ENCODE data around the gene ZP1. TPM values are rescaled to one million over a fixed set of nuclear protein-coding genes. Genes with fewer than 3 reads are reported as not detected.

Gene ZP1
- total and polyA plus RNA-seq, 4 donors = not detected

DNA sequence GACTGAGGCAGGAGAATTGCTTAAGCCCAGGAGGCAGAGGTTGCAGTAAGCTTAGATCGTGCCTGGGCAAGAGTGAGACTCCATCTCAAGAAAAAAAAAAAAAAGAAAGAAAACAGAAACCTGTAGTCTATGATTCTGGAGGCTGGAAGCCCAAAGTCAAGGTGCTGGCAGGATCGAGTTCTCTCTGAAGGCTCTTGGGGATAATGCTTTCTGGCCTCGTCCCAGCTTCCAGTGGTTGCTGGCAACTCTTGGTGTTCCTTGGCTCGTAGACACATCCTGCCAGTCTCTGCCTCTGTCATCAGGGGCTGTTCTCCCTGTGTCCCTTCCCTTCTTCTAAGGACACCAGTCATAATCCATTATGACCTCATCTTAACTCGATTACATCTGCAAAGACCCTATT, 42.2 kb upstream of the ZP1 start:
- Histone ChIP-seq H3K9ac (ENCODE audit: low read depth in 1 of 2, low read length in 2 of 2) (no peak overlapping the region), H3K9me3 (ENCODE audit: control insufficient read depth in 4 of 4, low read length in 3 of 4) (no peaks in the 10 kb centered on the region), H3K27me3 (ENCODE audit: control insufficient read depth in 4 of 4, insufficient read depth in 4 of 4, low read length in 3 of 4) (no peaks in the 10 kb centered on the region), H3K27ac (ENCODE audit: low read depth in 1 of 2, low read length in 2 of 2) (no peak overlapping the region), H3K4me3 (ENCODE audit: low read depth in 1 of 3, low read length in 3 of 3) (no peak overlapping the region), H3K4me1 (ENCODE audit: control insufficient read depth in 4 of 4, insufficient read depth in 4 of 4, low read length in 3 of 4) (no peaks in the 10 kb centered on the region), H3K36me3 (ENCODE audit: control insufficient read depth in 4 of 4, insufficient read depth in 3 of 4, low read depth in 1 of 4, low read length in 3 of 4) (no peaks in the 10 kb centered on the region)
- 91% methylated on average over 5 of the region's 5 CpGs for WGBS
- no peak for TF ChIP-seq ZBTB33 (IDR thresholded peaks at IDR 0.05)
- TF ChIP-seq CTCF (IDR thresholded peaks at IDR 0.05; ENCODE audit: low read depth, low read length, missing input control) = no peak
- TF ChIP-seq SP1 (IDR thresholded peaks at IDR 0.05) = no peak
- TF ChIP-seq FOXA2 (IDR thresholded peaks at IDR 0.05) = no peak
- TF ChIP-seq, protein P1, sequence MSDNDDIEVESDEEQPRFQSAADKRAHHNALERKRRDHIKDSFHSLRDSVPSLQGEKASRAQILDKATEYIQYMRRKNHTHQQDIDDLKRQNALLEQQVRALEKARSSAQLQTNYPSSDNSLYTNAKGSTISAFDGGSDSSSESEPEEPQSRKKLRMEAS (IDR thresholded peaks at IDR 0.05) = no peak
- TF ChIP-seq, protein P2, sequence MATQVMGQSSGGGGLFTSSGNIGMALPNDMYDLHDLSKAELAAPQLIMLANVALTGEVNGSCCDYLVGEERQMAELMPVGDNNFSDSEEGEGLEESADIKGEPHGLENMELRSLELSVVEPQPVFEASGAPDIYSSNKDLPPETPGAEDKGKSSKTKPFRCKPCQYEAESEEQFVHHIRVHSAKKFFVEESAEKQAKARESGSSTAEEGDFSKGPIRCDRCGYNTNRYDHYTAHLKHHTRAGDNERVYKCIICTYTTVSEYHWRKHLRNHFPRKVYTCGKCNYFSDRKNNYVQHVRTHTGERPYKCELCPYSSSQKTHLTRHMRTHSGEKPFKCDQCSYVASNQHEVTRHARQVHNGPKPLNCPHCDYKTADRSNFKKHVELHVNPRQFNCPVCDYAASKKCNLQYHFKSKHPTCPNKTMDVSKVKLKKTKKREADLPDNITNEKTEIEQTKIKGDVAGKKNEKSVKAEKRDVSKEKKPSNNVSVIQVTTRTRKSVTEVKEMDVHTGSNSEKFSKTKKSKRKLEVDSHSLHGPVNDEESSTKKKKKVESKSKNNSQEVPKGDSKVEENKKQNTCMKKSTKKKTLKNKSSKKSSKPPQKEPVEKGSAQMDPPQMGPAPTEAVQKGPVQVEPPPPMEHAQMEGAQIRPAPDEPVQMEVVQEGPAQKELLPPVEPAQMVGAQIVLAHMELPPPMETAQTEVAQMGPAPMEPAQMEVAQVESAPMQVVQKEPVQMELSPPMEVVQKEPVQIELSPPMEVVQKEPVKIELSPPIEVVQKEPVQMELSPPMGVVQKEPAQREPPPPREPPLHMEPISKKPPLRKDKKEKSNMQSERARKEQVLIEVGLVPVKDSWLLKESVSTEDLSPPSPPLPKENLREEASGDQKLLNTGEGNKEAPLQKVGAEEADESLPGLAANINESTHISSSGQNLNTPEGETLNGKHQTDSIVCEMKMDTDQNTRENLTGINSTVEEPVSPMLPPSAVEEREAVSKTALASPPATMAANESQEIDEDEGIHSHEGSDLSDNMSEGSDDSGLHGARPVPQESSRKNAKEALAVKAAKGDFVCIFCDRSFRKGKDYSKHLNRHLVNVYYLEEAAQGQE (IDR thresholded peaks at IDR 0.05) = no peak
- no peak for TF ChIP-seq HNF4G (IDR thresholded peaks at IDR 0.05)
- TF ChIP-seq RXRA (IDR thresholded peaks at IDR 0.05) = no peak
- no peak for TF ChIP-seq NR2F2 (IDR thresholded peaks at IDR 0.05)
- TF ChIP-seq ATF3 (IDR thresholded peaks at IDR 0.05) = no peak
- TF ChIP-seq EGR1 (IDR thresholded peaks at IDR 0.05; ENCODE audit: low read depth in 2 of 2) = no peak
- TF ChIP-seq JUND (IDR thresholded peaks at IDR 0.05) = no peak
- DNase-seq (ENCODE audit: low spot score) = no peak

DNA sequence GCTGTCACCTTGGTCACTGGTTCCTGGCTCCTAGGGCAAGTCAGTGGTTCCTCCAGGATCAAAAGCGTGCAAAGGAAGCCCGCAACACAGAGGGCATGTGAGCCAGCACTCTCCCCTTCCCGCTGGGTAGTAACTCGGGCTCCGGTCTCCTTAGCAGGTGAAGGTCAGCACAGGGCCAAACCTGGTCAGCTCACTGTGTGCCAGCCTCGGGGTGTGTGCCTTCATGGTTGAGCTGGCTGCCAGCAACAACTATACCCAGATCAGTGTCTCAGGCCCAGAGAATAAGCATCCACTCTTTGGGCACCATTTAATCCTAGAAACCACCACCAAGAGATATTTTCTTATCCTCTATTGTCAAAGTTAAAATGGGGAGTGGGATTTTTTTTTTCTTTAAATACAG, 41.6 kb upstream of the ZP1 start:
- no peaks in the 10 kb centered on the region for H3K9me3 ChIP-seq (ENCODE audit: control insufficient read depth in 4 of 4, low read length in 3 of 4)
- H3K4me3 ChIP-seq (ENCODE audit: low read depth in 1 of 3, low read length in 3 of 3) = no peak overlapping the region
- no peak for DNase-seq (ENCODE audit: low spot score)
- no peaks in the 10 kb centered on the region for H3K4me1 ChIP-seq (ENCODE audit: control insufficient read depth in 4 of 4, insufficient read depth in 4 of 4, low read length in 3 of 4)
- no peaks in the 10 kb centered on the region for H3K36me3 ChIP-seq (ENCODE audit: control insufficient read depth in 4 of 4, insufficient read depth in 3 of 4, low read depth in 1 of 4, low read length in 3 of 4)
- H3K9ac ChIP-seq (ENCODE audit: low read depth in 1 of 2, low read length in 2 of 2) = no peak overlapping the region
- H3K27ac ChIP-seq (ENCODE audit: low read depth in 1 of 2, low read length in 2 of 2) = no peak overlapping the region
- no peaks in the 10 kb centered on the region for H3K27me3 ChIP-seq (ENCODE audit: control insufficient read depth in 4 of 4, insufficient read depth in 4 of 4, low read length in 3 of 4)
- WGBS = 83% methylated on average over 6 of the region's 6 CpGs
- no peak for TF ChIP-seq FOXA1 (IDR thresholded peaks at IDR 0.05)
- TF ChIP-seq FOXA2 (IDR thresholded peaks at IDR 0.05) = no peak
- no peak for TF ChIP-seq SP1 (IDR thresholded peaks at IDR 0.05)
- TF ChIP-seq, protein P1 (IDR thresholded peaks at IDR 0.05) = no peak
- TF ChIP-seq HNF4G (IDR thresholded peaks at IDR 0.05) = no peak
- no peak for TF ChIP-seq JUND (IDR thresholded peaks at IDR 0.05)
- no peak for TF ChIP-seq NR2F2 (IDR thresholded peaks at IDR 0.05)
- TF ChIP-seq RAD21 (IDR thresholded peaks at IDR 0.05) = no peak
- TF ChIP-seq CTCF (IDR thresholded peaks at IDR 0.05; ENCODE audit: low read depth, low read length, missing input control) = no peak
- TF ChIP-seq ZBTB33 (IDR thresholded peaks at IDR 0.05) = no peak
- no peak for TF ChIP-seq TAF1 (conservative IDR thresholded peaks at IDR 0.05)

All from liver (tissue), 9 donors.